CD4-positive, alpha-beta T cell treated with Interleukin-21 for 1 hour (primary cell): ENCODE measurements around the gene DYNC1H1.

Experiments
- DNase-seq: peaks from one replicate; pipeline ENCODE4 v3.0.0-alpha.2; 2020

The DYNC1H1 gene

DNA sequence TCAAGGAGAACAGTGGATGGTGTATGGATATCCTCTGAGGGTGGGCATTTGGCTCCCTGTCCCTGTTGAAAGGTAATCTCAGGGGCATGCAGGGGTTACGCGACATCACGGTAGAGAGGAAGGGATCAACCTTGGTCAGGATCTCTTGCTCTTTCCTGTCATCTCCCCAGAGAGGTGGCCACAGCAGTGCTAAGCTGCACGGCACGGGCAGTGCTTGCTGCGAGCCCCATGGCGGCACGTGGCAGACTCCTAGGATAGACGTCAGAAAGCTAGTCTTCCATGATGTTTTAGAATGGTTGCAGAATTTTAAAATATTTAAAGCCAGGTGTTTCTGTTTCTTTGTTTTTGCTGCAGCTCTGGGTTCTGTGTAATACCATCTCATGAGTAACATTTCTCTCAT lies 41.0 kb downstream of the DYNC1H1 start:
- DNase-seq, result no peak

DNA sequence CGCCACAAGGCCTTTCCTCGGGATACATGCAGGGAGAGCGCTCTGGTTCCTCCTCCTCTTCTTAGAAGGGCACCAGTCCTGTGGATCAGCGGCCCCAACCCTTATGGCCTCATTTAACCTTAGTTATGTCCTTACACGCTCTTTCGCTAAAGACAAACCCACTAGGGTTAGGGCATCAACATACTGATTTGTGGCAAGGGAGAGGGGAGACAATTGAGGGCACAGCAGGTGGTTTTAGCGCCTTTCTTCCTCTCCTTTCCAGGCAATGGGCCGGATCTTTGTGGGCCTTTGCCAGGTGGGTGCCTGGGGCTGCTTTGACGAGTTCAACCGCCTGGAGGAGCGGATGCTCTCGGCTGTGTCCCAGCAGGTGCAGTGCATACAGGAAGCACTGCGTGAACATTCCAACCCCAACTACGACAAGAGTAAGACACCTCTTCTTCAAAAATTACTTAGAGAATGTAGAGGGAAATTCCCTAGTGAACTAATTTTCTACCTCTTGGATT lies 43.6 kb downstream of the DYNC1H1 start:
- no peak for DNase-seq

DNA sequence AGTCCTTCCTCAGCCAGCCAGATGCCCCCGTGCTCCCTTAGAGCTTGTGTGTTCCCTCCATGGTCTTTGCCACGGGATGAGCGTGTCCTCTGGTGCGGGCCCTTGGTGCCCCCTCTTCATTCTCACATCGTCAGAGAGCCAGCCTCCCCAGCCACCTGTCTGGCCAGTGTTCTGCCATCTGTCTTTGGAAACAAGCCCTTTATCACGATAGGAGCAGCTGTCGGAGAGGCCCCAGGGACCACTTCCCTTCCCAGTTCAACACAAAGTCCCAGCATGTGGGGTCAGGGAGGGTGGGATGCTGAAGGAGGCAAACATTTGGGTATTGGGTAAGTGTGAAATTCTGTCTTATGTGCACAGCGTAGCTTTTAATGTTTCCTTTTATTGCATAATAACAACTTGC lies 44.5 kb downstream of the DYNC1H1 start:
- no peak for DNase-seq

GRCh38 chr14:102011631-102012030 lies 47.3 kb downstream of the DYNC1H1 start:
- no peak for DNase-seq

GRCh38 chr14:102012336-102012735 lies 48.0 kb downstream of the DYNC1H1 start:
- no peak for DNase-seq

DNA sequence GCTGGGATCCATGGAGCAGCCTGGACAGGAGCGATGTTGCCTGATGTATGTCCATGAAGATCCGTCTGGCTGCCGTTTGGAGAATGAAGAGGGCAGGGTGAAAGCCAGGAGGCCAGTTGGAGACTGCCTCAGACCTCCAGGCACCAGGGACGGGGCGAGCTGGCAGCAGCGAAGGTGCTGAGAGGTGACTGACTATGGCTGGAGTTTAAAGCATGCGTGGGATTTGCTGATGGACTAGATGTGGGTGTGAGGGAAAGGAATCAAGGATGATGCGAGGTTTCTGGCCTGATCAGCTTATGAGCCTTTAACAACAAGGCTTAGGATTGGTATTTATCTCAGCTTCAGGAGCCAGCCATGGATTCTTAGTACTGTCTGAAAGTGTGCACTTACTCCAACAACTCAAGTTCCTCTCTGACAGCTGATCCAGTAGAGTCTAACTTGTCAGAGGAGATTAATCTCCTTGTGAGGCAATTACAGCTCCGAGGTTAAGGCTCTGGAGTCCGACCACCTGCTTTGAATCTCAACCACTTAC lies 49.4 kb downstream of the DYNC1H1 start:
- no peak for DNase-seq

DNA sequence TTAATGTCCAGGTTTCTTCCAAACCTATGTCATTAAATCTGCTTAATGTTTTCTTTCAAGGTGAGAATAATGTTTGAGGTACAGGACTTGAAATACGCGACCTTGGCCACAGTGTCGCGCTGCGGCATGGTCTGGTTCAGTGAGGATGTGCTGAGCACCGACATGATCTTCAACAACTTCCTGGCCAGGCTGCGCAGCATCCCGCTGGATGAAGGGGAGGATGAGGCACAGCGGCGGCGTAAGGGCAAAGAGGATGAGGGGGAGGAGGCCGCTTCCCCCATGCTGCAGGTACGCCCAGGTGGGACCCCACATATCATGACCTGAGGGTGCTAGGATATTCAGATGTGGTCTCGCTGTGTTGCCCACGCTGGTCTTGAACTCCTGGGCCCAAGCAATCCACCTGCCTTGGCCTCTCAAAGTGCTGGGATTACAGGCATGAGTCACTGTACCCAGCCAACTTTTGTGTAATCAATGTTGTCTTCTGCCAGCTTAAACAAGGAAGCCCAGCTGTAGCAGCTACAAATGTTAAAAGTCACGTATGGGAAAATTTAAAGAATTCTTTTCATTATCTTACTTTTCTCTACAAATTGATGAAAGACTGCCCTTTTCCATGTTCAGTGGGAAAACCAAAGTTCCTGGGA lies 50.8 kb downstream of the DYNC1H1 start:
- no peak for DNase-seq

DNA sequence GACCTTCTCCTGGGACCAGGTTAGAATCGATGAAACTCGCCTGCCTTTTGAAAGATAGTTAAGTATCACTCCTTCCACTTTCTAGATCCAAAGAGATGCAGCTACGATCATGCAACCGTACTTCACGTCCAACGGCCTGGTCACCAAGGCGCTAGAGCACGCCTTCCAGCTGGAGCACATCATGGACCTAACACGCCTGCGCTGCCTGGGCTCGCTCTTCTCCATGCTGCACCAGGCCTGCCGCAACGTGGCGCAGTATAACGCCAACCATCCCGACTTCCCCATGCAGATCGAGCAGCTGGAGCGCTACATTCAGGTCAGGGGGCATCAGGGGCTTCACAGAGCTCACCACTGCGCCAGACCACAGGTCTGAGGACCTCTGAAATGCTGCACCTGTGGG lies 51.4 kb downstream of the DYNC1H1 start:
- no peak for DNase-seq

DNA sequence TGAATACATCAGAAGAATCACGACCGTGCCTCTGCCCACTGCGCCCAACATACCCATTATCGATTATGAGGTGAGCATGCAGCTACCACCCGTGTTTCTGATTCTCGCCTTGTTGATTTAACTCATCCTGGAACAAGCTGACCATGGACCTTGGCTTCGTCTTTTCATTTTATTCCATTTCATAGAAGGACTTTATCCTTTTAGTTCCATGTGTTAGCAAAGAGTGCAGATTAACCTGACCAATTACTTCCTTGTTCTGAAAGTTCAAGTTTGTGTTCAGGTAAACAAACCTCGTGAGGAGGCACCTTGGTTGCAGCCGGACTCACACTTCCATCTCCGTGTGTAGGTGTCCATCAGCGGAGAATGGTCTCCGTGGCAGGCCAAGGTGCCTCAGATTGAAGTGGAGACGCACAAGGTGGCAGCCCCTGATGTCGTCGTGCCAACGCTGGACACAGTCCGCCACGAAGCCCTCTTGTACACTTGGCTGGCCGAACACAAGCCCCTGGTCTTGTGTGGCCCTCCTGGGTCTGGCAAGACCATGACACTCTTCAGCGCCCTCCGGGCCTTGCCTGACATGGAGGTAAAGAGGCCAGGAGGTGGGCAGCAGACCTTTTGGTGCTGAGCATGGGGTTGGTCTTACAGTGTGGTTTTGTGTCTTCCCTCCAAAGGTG lies 52.2 kb downstream of the DYNC1H1 start:
- no peak for DNase-seq

- no peak for DNase-seq
Observed at GRCh38 chr14:102018251-102018650, 53.9 kb downstream of the DYNC1H1 start.

DNA sequence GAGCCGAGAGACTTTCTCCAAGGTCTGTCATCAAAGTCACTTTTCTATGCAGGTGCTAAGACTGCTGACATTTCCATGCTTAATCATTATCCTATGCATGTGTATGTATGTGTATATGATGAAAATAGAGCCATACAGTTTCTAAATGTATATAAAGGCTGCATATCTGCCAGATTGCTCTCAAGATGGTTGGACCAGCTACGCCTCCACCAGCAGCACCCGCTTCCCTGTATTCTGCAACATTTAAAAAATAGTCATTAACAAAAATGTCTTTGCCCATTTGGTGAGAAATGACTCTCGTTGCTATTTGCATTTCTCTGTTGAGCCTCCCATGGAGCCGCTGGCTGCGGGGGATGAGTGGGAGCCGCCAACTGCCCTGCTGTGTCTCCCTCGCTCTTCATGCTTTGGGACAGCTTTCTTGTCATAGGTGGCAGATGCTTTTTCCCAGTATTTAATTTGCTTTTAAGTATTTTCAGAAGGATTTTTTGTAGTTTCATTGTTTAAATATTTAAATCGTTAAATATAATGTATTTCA lies 54.7 kb downstream of the DYNC1H1 start:
- no peak for DNase-seq

- peak; percentile 22 for DNase-seq
Observed at GRCh38 chr14:102020058-102020971, 55.9 kb downstream of the DYNC1H1 start.

DNA sequence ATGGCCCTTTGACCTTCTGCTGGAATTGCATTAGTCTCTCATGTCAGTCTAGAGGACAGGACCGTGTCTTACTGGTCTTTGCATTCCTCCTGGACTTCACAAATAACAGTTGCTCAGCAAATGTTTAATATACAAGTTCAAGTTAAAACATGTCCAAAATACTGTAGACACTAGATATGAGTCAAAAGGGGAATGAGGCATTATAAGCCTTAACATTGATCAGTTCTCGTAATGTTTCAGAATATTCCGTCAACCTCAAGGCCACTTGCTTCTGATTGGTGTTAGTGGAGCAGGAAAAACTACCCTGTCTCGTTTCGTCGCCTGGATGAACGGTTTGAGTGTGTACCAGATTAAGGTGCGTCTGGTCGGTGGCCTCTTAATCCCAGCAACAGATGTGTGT lies 62.6 kb downstream of the DYNC1H1 start:
- no peak for DNase-seq

DNA sequence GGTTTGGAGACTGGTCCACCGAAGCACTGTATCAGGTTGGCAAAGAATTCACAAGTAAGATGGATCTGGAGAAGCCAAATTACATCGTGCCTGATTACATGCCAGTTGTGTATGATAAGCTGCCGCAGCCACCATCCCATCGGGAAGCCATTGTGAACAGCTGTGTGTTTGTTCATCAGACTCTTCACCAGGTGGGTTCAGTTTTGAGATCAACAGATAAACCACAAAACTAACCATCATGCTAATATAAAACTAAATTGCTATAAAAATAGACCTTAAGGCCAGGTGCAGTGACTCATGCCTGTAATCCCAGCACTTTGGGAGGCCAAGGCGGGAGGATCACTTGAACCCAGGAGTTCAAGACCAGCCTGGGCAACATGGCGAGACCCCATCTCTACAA lies 63.6 kb downstream of the DYNC1H1 start:
- DNase-seq, result no peak

- no peak for DNase-seq
Observed at GRCh38 chr14:102028733-102029132, 64.4 kb downstream of the DYNC1H1 start.

DNA sequence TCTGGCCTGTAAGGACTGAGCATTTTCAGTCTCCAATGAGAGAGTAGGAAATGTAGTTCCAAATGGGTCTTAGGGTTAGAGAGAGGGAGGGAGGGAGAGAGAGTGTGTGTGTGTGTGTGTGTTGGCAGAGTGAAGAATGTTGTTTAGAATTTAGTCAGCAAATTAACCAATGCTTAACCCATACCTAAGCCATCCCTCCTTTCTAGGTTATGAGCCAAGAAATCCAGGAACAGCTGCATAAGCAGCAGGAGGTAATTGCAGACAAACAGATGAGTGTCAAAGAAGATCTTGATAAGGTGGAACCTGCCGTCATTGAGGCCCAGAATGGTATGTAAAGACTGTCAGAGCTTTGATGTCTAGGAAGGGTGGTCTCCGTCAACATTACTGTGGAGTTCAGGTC lies 65.6 kb downstream of the DYNC1H1 start:
- no peak for DNase-seq

DNA sequence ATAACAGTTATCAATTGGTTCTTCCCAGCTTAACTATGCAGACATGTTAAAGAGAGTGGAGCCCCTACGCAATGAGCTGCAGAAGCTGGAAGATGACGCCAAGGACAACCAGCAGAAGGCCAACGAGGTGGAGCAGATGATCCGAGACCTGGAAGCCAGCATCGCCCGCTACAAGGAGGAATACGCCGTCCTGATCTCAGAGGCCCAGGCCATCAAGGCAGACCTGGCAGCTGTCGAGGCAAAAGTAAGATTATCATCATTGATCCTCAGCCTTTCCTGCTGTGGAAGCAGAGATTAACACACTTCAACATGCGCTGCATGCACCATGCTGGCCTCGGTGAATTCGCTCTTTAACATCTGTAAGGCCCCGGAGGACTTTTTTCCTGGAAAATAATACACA lies 68.9 kb downstream of the DYNC1H1 start:
- DNase-seq, result no peak

DNA sequence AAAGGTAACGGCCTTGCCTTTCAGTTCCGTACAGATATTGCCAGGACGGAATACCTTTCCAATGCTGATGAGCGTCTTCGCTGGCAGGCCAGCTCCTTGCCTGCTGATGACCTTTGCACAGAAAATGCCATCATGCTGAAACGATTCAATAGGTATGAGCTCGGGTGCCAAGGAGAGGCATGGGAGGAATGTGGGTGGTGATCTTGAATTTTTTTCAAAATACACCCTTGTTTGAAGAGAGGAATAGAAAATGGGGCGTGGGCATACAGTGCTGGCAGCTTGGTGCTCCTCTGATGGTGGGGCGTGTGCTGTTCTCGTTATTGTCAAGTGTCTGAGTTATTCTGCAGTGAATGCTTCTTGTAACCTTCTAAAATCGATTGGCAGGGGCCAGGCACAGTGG lies 69.9 kb downstream of the DYNC1H1 start:
- DNase-seq, result no peak

- no peak for DNase-seq
Observed at GRCh38 chr14:102035914-102036313, 71.5 kb downstream of the DYNC1H1 start.

DNA sequence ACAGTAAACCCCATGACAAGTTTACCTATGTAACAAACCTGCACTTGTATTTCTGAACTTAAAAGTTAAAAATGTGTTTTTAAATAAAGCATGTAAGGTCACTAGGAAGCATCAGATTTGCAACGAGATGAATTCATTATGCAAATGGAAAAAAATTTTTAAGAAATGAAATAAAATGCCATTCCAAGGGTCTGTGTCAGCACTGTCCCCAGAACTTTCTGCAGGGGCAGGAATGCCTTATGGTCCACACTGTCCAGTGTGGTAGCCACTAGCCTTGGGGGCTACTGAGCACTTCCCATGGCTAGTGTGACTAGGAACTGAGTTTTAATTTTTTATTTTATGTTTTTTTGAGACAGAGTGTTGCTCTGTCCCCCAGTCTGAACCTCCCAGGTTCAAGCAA lies 73.3 kb downstream of the DYNC1H1 start:
- DNase-seq, result no peak

DNA sequence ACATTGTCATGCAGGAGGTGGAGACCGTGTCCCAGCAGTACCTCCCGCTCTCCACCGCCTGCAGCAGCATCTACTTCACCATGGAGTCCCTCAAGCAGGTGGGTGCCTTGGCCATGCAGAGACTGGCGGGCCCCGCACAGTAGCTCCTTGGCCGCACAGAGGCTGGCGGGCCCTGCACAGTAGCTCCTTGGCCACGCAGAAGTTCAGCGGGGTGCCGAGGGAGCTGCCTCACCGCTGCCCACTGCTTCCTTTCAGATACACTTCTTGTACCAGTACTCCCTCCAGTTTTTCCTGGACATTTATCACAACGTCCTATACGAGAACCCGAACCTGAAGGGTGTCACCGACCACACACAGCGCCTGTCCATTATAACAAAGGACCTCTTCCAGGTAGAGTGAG lies 74.8 kb downstream of the DYNC1H1 start:
- no peak for DNase-seq

- DNase-seq, result no peak
Observed at GRCh38 chr14:102040153-102040552, 75.8 kb downstream of the DYNC1H1 start.

GRCh38 chr14:102042699-102043098 lies 78.3 kb downstream of the DYNC1H1 start:
- no peak for DNase-seq
